Measurements from ENCODE around the gene TRDMT1. TPM values are rescaled to one million over a fixed set of nuclear protein-coding genes. Genes with fewer than 3 reads are reported as not detected.

Gene TRDMT1
- polyA plus RNA-seq, 1 donor from 2014 or later = 25.4 TPM

DNA sequence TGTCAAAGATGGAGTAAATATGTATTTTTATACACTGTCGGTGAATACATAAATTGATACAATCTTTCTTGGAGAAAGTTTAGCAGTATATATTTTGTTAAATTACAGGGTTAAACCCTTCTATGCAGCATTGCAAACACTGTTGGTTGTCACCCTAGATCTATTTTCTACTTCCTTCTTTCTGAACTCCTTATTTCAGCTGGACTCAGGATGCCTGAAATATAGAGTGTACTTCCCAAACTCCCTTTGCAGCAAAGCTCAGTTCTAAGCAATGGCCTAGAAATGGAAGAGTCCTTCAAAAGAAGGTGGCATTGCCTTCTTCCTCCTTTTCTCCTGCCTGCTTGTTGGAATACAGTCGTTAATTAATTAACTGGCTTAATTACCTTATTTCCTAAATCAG lies 92.4 kb downstream of the TRDMT1 start:
- Histone ChIP-seq H3F3A (ENCODE audit: insufficient read depth, low read length, poor library complexity, severe bottlenecking) (no peaks in the 10 kb centered on the region), H3K79me2 (replicated peaks; ENCODE audit: insufficient read depth, low read length) (no peaks in the 10 kb centered on the region), H2AFZ (ENCODE audit: low read depth, low read length) (no peak overlapping the region), H3K36me3 (ENCODE audit: insufficient read depth, low read length) (no peaks in the 10 kb centered on the region), H4K20me1 (ENCODE audit: insufficient read depth) (no peaks in the 10 kb centered on the region), H3K4me2 (ENCODE audit: low read length) (no peak overlapping the region), H3K9me2 (ENCODE audit: insufficient read depth, low read length) (no peaks in the 10 kb centered on the region), H3K27ac (ENCODE audit: low read length) (no peak overlapping the region), H3K9me3 (ENCODE audit: low read length) (no peaks in the 10 kb centered on the region), H3K9ac (ENCODE audit: low read length) (no peak overlapping the region), H3K27me3 (ENCODE audit: insufficient read depth, low read depth, low read length) (no peaks in the 10 kb centered on the region), H3K4me3 (ENCODE audit: low read length) (no peak overlapping the region)
- TF ChIP-seq EP300 (conservative IDR thresholded peaks at IDR 0.05; ENCODE audit: poor library complexity, severe bottlenecking) (no peak), SMC3 (conservative IDR thresholded peaks at IDR 0.05; ENCODE audit: poor library complexity) (no peak), POLR2AphosphoS5 (IDR thresholded peaks at IDR 0.05) (no peak), TAF1 (IDR thresholded peaks at IDR 0.05; ENCODE audit: low read depth) (no peak), RAD21 (conservative IDR thresholded peaks at IDR 0.05) (no peak), MXI1 (conservative IDR thresholded peaks at IDR 0.05; ENCODE audit: poor library complexity, severe bottlenecking) (no peak), EZH2 (IDR thresholded peaks at IDR 0.05; ENCODE audit: borderline replicate concordance, insufficient read depth, low read length, poor library complexity, severe bottlenecking) (no peak)
- TF ChIP-seq, protein P1, sequence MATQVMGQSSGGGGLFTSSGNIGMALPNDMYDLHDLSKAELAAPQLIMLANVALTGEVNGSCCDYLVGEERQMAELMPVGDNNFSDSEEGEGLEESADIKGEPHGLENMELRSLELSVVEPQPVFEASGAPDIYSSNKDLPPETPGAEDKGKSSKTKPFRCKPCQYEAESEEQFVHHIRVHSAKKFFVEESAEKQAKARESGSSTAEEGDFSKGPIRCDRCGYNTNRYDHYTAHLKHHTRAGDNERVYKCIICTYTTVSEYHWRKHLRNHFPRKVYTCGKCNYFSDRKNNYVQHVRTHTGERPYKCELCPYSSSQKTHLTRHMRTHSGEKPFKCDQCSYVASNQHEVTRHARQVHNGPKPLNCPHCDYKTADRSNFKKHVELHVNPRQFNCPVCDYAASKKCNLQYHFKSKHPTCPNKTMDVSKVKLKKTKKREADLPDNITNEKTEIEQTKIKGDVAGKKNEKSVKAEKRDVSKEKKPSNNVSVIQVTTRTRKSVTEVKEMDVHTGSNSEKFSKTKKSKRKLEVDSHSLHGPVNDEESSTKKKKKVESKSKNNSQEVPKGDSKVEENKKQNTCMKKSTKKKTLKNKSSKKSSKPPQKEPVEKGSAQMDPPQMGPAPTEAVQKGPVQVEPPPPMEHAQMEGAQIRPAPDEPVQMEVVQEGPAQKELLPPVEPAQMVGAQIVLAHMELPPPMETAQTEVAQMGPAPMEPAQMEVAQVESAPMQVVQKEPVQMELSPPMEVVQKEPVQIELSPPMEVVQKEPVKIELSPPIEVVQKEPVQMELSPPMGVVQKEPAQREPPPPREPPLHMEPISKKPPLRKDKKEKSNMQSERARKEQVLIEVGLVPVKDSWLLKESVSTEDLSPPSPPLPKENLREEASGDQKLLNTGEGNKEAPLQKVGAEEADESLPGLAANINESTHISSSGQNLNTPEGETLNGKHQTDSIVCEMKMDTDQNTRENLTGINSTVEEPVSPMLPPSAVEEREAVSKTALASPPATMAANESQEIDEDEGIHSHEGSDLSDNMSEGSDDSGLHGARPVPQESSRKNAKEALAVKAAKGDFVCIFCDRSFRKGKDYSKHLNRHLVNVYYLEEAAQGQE (IDR thresholded peaks at IDR 0.05; ENCODE audit: borderline replicate concordance) = no peak
- TF ChIP-seq, protein P2, sequence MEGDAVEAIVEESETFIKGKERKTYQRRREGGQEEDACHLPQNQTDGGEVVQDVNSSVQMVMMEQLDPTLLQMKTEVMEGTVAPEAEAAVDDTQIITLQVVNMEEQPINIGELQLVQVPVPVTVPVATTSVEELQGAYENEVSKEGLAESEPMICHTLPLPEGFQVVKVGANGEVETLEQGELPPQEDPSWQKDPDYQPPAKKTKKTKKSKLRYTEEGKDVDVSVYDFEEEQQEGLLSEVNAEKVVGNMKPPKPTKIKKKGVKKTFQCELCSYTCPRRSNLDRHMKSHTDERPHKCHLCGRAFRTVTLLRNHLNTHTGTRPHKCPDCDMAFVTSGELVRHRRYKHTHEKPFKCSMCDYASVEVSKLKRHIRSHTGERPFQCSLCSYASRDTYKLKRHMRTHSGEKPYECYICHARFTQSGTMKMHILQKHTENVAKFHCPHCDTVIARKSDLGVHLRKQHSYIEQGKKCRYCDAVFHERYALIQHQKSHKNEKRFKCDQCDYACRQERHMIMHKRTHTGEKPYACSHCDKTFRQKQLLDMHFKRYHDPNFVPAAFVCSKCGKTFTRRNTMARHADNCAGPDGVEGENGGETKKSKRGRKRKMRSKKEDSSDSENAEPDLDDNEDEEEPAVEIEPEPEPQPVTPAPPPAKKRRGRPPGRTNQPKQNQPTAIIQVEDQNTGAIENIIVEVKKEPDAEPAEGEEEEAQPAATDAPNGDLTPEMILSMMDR (IDR thresholded peaks at IDR 0.05; ENCODE audit: poor library complexity, severe bottlenecking) = no peak

DNA sequence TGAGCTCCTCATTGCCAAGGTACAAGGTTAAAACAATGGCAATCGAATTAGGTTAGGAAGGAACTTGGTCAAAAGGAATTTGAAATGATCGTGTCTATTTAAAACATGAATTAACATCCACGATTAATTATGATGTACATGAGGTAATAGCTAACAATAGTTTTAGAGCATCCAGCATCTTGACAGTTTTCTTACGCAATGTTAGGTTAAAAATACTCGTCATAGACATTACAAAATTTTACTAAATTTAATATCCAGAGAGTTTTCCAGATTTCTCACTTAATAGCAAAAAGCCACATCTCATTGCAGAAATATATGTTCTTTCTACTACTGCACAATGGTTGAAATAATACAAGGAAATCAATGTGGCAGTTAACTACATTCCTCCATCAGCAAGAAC lies 94.5 kb downstream of the TRDMT1 start:
- no peaks in the 10 kb centered on the region for H3K9me3 ChIP-seq (ENCODE audit: low read length)
- no peaks in the 10 kb centered on the region for H3K36me3 ChIP-seq (ENCODE audit: insufficient read depth, low read length)

More for the DNA sequence above, 94.5 kb downstream of the TRDMT1 start:
- H3K79me2 ChIP-seq (replicated peaks; ENCODE audit: insufficient read depth, low read length) = no peaks in the 10 kb centered on the region
- no peaks in the 10 kb centered on the region for H3F3A ChIP-seq (ENCODE audit: insufficient read depth, low read length, poor library complexity, severe bottlenecking)
- no peak overlapping the region for H3K27ac ChIP-seq (ENCODE audit: low read length)
- no peaks in the 10 kb centered on the region for H4K20me1 ChIP-seq (ENCODE audit: insufficient read depth)
- no peak overlapping the region for H2AFZ ChIP-seq (ENCODE audit: low read depth, low read length)
- TF ChIP-seq, protein P1 (IDR thresholded peaks at IDR 0.05; ENCODE audit: borderline replicate concordance) = no peak
- TF ChIP-seq TAF1 (IDR thresholded peaks at IDR 0.05; ENCODE audit: low read depth) = no peak
- TF ChIP-seq SMC3 (conservative IDR thresholded peaks at IDR 0.05; ENCODE audit: poor library complexity) = no peak
- TF ChIP-seq, protein P2 (IDR thresholded peaks at IDR 0.05; ENCODE audit: poor library complexity, severe bottlenecking) = no peak
- no peak for TF ChIP-seq EP300 (conservative IDR thresholded peaks at IDR 0.05; ENCODE audit: poor library complexity, severe bottlenecking)
- TF ChIP-seq RAD21 (conservative IDR thresholded peaks at IDR 0.05) = no peak
- no peak for TF ChIP-seq POLR2AphosphoS5 (IDR thresholded peaks at IDR 0.05)
- no peak for TF ChIP-seq MXI1 (conservative IDR thresholded peaks at IDR 0.05; ENCODE audit: poor library complexity, severe bottlenecking)
- TF ChIP-seq EZH2 (IDR thresholded peaks at IDR 0.05; ENCODE audit: borderline replicate concordance, insufficient read depth, low read length, poor library complexity, severe bottlenecking) = no peak
- no peaks in the 10 kb centered on the region for H3K27me3 ChIP-seq (ENCODE audit: insufficient read depth, low read depth, low read length)
- H3K4me2 ChIP-seq (ENCODE audit: low read length) = no peak overlapping the region
- H3K4me3 ChIP-seq (ENCODE audit: low read length) = no peak overlapping the region
- no peak overlapping the region for H3K9ac ChIP-seq (ENCODE audit: low read length)
- no peaks in the 10 kb centered on the region for H3K9me2 ChIP-seq (ENCODE audit: insufficient read depth, low read length)
